T-helper 9 cell (primary cell): ENCODE data around the gene TEAD4.

ENCODE experiments used
- DNase-seq: peaks from one replicate; pipeline ENCODE4 v3.0.0-alpha.2; 2020

Gene TEAD4

DNA sequence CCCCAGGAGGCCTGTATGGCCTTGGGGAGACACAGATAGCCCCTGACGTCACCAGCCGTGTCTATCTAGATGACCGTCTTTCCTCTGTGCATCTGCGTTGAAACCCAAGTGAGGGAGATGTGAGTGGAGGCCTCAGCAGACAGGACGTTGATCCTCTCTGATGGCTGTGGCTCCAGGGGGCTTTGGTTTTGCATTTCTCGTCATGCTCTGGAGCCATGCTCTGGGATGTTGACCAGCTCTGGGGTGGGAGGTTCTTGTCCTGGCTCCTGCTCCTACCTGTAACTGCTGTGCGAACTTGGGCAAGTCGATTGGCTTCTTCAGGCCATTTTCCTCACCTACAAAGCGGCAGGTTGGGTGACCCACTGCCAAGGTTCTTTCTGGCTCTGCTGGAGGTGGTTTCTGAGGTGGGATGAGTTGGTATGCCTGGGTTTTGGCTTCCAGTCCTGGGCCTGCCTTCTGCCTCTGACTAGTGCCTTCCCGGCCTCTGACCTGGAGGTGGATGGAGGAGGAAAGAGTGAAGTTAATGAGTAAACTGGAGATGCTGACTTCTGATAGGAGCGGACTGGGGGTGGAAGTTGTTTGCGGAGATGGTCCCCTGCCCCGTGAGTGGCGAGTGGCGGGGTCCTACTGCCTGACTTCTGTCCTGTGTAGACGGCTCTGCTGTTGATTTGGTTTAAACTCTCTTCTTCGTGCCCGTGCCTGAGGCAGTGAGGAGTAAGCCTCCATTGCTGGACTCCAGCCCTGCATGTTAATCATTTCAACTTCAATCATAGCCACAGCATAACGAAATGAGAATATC lies 126.3 kb downstream of the TEAD4 start:
- DNase-seq: no peak

DNA sequence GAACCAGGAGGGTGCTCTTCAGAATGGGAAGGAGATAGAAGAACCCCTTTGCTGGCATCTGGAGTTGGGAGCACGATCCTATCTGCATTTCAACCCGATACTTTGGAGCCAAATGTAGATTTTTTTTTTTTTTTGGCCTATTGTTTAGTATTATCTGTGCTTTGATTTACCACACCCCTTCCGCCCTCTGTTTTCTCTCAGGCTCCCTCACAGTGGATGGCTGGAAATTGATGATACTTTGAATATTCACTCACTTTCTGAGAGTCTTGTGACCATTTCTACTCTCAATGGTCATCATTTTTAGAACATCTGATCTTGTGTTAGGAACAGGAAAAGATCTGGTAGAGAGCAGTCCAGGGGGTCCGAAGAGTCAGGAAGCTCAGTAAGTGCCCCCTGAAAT lies 127.0 kb downstream of the TEAD4 start:
- DNase-seq: no peak

- DNase-seq: no peak
Observed at GRCh38 chr12:3086729-3087323, 127.6 kb downstream of the TEAD4 start.

- no peak for DNase-seq
Observed at GRCh38 chr12:3087758-3088650, 128.8 kb downstream of the TEAD4 start.

GRCh38 chr12:3089588-3089987 lies 130.4 kb downstream of the TEAD4 start:
- DNase-seq: no peak
